Measurements from ENCODE around the gene HERC2. TPM values are rescaled to one million over a fixed set of nuclear protein-coding genes. Genes with fewer than 3 reads are reported as not detected.

HERC2 gene
- polyA plus RNA-seq, 2 donors: 19.4 to 28.2 TPM

GRCh38 chr15:28114721-28115622, 207.0 kb downstream of the HERC2 start:
- H3K4me3 ChIP-seq (ENCODE audit: low read depth in 1 of 2, low read length in 2 of 2): no peak overlapping the region
- no peaks in the 10 kb centered on the region for H3K4me1 ChIP-seq (ENCODE audit: control insufficient read depth in 2 of 2, insufficient read depth in 2 of 2, low read length in 1 of 2)
- H3K36me3 ChIP-seq (ENCODE audit: control insufficient read depth in 2 of 2, insufficient read depth in 2 of 2, low read length in 1 of 2): peaks cover 11 to 58% of the 10 kb centered on the region in 2 donors
- no peaks in the 10 kb centered on the region for H3K9me3 ChIP-seq (ENCODE audit: control insufficient read depth in 2 of 2, insufficient read depth in 1 of 2, low read depth in 1 of 2, low read length in 1 of 2)
- no peak overlapping the region for H3K27ac ChIP-seq (ENCODE audit: low read depth in 2 of 2, low read length in 1 of 2)
- no peaks in the 10 kb centered on the region for H3K27me3 ChIP-seq (ENCODE audit: control insufficient read depth in 1 of 2, insufficient read depth in 2 of 2, low read length in 2 of 2)
- WGBS, 2 donors: 91 to 94% methylated on average over 23 of the region's 23 CpGs

DNA sequence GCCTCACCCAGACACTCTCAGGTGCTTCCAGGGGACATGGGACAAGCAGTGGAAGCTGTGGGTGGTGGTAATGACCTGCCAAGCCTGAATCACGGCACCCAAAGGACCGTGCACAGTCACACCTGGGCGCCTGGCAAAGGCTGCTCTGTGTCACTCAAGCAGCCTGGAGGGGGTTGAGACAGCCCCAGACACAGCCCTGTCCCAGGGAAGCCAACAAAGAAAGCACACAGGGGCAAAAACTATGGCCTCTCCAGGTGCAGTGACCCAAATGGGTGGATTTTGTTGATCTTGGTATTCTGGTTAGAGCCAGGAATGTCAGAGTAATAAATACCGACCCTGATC, 207.9 kb downstream of the HERC2 start:
- H3K36me3 ChIP-seq (ENCODE audit: control insufficient read depth in 2 of 2, insufficient read depth in 2 of 2, low read length in 1 of 2): peaks cover 10 to 54% of the 10 kb centered on the region in 2 donors
- WGBS, 2 donors: 79 to 84% methylated on average over 4 of the region's 4 CpGs

GRCh38 chr15:28113394-28114113, 208.4 kb downstream of the HERC2 start:
- 94% methylated on average over 23 of the region's 23 CpGs for WGBS, 2 donors
- peaks cover 10 to 51% of the 10 kb centered on the region in 2 donors for H3K36me3 ChIP-seq (ENCODE audit: control insufficient read depth in 2 of 2, insufficient read depth in 2 of 2, low read length in 1 of 2)

More for the DNA sequence above, 207.9 kb downstream of the HERC2 start:
- Histone ChIP-seq H3K4me3 (ENCODE audit: low read depth in 1 of 2, low read length in 2 of 2) (no peak overlapping the region), H3K4me1 (ENCODE audit: control insufficient read depth in 2 of 2, insufficient read depth in 2 of 2, low read length in 1 of 2) (no peaks in the 10 kb centered on the region), H3K27me3 (ENCODE audit: control insufficient read depth in 1 of 2, insufficient read depth in 2 of 2, low read length in 2 of 2) (no peaks in the 10 kb centered on the region), H3K27ac (ENCODE audit: low read depth in 2 of 2, low read length in 1 of 2) (no peak overlapping the region), H3K9me3 (ENCODE audit: control insufficient read depth in 2 of 2, insufficient read depth in 1 of 2, low read depth in 1 of 2, low read length in 1 of 2) (no peaks in the 10 kb centered on the region)

DNA sequence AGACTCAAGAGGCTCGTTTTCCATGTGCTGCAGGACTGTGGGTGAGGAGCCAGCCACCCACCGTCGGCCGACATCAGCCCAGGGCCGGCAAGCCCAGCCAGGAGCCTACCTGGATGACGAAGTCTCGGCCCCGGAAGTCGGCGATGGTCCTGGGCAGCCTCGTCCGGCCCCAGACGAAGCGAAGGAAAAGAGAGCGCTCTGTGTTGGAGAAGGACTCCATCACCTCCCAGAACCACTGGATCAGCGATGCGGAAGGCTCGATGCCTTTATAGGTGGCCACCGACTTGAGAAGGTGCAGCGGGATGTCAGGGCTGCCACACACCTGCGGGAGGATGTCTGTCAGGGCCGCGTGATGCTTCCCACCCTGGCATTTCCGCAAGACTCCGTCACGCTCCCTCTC, 209.0 kb downstream of the HERC2 start:
- Histone ChIP-seq H3K9me3 (ENCODE audit: control insufficient read depth in 2 of 2, insufficient read depth in 1 of 2, low read depth in 1 of 2, low read length in 1 of 2) (no peaks in the 10 kb centered on the region), H3K36me3 (ENCODE audit: control insufficient read depth in 2 of 2, insufficient read depth in 2 of 2, low read length in 1 of 2) (peaks cover 10 to 48% of the 10 kb centered on the region in 2 donors), H3K4me3 (ENCODE audit: low read depth in 1 of 2, low read length in 2 of 2) (no peak overlapping the region), H3K27me3 (ENCODE audit: control insufficient read depth in 1 of 2, insufficient read depth in 2 of 2, low read length in 2 of 2) (no peaks in the 10 kb centered on the region), H3K4me1 (ENCODE audit: control insufficient read depth in 2 of 2, insufficient read depth in 2 of 2, low read length in 1 of 2) (no peaks in the 10 kb centered on the region), H3K27ac (ENCODE audit: low read depth in 2 of 2, low read length in 1 of 2) (no peak overlapping the region)
- WGBS, 2 donors: 95 to 98% methylated on average over 26 of the region's 26 CpGs

More at GRCh38 chr15:28113394-28114113, 208.4 kb downstream of the HERC2 start:
- H3K27me3 ChIP-seq (ENCODE audit: control insufficient read depth in 1 of 2, insufficient read depth in 2 of 2, low read length in 2 of 2): no peaks in the 10 kb centered on the region
- no peaks in the 10 kb centered on the region for H3K4me1 ChIP-seq (ENCODE audit: control insufficient read depth in 2 of 2, insufficient read depth in 2 of 2, low read length in 1 of 2)
- no peaks in the 10 kb centered on the region for H3K9me3 ChIP-seq (ENCODE audit: control insufficient read depth in 2 of 2, insufficient read depth in 1 of 2, low read depth in 1 of 2, low read length in 1 of 2)
- H3K27ac ChIP-seq (ENCODE audit: low read depth in 2 of 2, low read length in 1 of 2): no peak overlapping the region
- no peak overlapping the region for H3K4me3 ChIP-seq (ENCODE audit: low read depth in 1 of 2, low read length in 2 of 2)

- Histone ChIP-seq H3K27me3 (ENCODE audit: control insufficient read depth in 1 of 2, insufficient read depth in 2 of 2, low read length in 2 of 2) (no peaks in the 10 kb centered on the region), H3K4me1 (ENCODE audit: control insufficient read depth in 2 of 2, insufficient read depth in 2 of 2, low read length in 1 of 2) (peaks cover 3 to 6% of the 10 kb centered on the region in 2 donors), H3K36me3 (ENCODE audit: control insufficient read depth in 2 of 2, insufficient read depth in 2 of 2, low read length in 1 of 2) (peaks cover 10 to 43% of the 10 kb centered on the region in 2 donors), H3K4me3 (ENCODE audit: low read depth in 1 of 2, low read length in 2 of 2) (no peak overlapping the region), H3K9me3 (ENCODE audit: control insufficient read depth in 2 of 2, insufficient read depth in 1 of 2, low read depth in 1 of 2, low read length in 1 of 2) (no peaks in the 10 kb centered on the region), H3K27ac (ENCODE audit: low read depth in 2 of 2, low read length in 1 of 2) (no peak overlapping the region)
- 93 to 96% methylated on average over 20 of the region's 20 CpGs for WGBS, 2 donors
Measured at GRCh38 chr15:28112101-28112760, 209.7 kb downstream of the HERC2 start.

DNA sequence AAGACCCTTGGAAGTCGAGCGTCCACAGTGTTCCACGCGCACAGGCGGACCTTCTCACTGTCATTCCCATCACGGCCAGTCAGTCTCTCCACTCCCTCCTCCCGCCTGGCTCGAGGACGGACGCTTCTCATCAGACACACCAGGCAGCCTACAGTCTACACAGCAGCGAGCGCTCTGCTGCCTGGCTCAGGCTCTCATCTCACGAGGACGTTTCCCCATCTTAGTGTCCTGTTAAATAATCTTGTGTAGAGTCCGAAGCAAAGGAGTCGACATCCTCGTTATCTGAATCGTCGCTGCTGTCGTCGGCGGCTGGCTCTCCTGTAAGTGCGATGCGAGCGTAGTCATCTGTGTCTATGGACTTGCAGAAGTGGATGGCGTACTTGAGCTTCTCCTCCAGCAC, 210.4 kb downstream of the HERC2 start:
- 91 to 93% methylated on average over 26 of the region's 26 CpGs for WGBS, 2 donors
- Histone ChIP-seq H3K36me3 (ENCODE audit: control insufficient read depth in 2 of 2, insufficient read depth in 2 of 2, low read length in 1 of 2) (peaks cover 8 to 36% of the 10 kb centered on the region in 2 donors), H3K9me3 (ENCODE audit: control insufficient read depth in 2 of 2, insufficient read depth in 1 of 2, low read depth in 1 of 2, low read length in 1 of 2) (no peaks in the 10 kb centered on the region), H3K27me3 (ENCODE audit: control insufficient read depth in 1 of 2, insufficient read depth in 2 of 2, low read length in 2 of 2) (no peaks in the 10 kb centered on the region), H3K4me1 (ENCODE audit: control insufficient read depth in 2 of 2, insufficient read depth in 2 of 2, low read length in 1 of 2) (peaks cover 5 to 6% of the 10 kb centered on the region in 2 donors), H3K27ac (ENCODE audit: low read depth in 2 of 2, low read length in 1 of 2) (no peak overlapping the region), H3K4me3 (ENCODE audit: low read depth in 1 of 2, low read length in 2 of 2) (no peak overlapping the region)

- H3K27ac ChIP-seq (ENCODE audit: low read depth in 2 of 2, low read length in 1 of 2): no peak overlapping the region
- peaks cover 8 to 15% of the 10 kb centered on the region in 2 donors for H3K4me1 ChIP-seq (ENCODE audit: control insufficient read depth in 2 of 2, insufficient read depth in 2 of 2, low read length in 1 of 2)
- H3K36me3 ChIP-seq (ENCODE audit: control insufficient read depth in 2 of 2, insufficient read depth in 2 of 2, low read length in 1 of 2): peaks cover 7 to 31% of the 10 kb centered on the region in 2 donors
- H3K27me3 ChIP-seq (ENCODE audit: control insufficient read depth in 1 of 2, insufficient read depth in 2 of 2, low read length in 2 of 2): no peaks in the 10 kb centered on the region
- H3K9me3 ChIP-seq (ENCODE audit: control insufficient read depth in 2 of 2, insufficient read depth in 1 of 2, low read depth in 1 of 2, low read length in 1 of 2): no peaks in the 10 kb centered on the region
- 60 to 62% methylated on average over 7 of the region's 7 CpGs for WGBS, 2 donors
- H3K4me3 ChIP-seq (ENCODE audit: low read depth in 1 of 2, low read length in 2 of 2): no peak overlapping the region
Measured at GRCh38 chr15:28110481-28110881, 211.5 kb downstream of the HERC2 start.

- H3K27me3 ChIP-seq (ENCODE audit: control insufficient read depth in 1 of 2, insufficient read depth in 2 of 2, low read length in 2 of 2): no peaks in the 10 kb centered on the region
- H3K36me3 ChIP-seq (ENCODE audit: control insufficient read depth in 2 of 2, insufficient read depth in 2 of 2, low read length in 1 of 2): peaks cover 7 to 25% of the 10 kb centered on the region in 2 donors
- 81 to 83% methylated on average over 25 of the region's 25 CpGs for WGBS, 2 donors
- H3K4me1 ChIP-seq (ENCODE audit: control insufficient read depth in 2 of 2, insufficient read depth in 2 of 2, low read length in 1 of 2): peaks cover 8 to 15% of the 10 kb centered on the region in 2 donors
- H3K9me3 ChIP-seq (ENCODE audit: control insufficient read depth in 2 of 2, insufficient read depth in 1 of 2, low read depth in 1 of 2, low read length in 1 of 2): peaks cover 0 to 3% of the 10 kb centered on the region in 2 donors
- H3K27ac ChIP-seq (ENCODE audit: low read depth in 2 of 2, low read length in 1 of 2): no peak overlapping the region
- H3K4me3 ChIP-seq (ENCODE audit: low read depth in 1 of 2, low read length in 2 of 2): no peak overlapping the region
Measured at GRCh38 chr15:28109626-28110455, 212.1 kb downstream of the HERC2 start.

DNA sequence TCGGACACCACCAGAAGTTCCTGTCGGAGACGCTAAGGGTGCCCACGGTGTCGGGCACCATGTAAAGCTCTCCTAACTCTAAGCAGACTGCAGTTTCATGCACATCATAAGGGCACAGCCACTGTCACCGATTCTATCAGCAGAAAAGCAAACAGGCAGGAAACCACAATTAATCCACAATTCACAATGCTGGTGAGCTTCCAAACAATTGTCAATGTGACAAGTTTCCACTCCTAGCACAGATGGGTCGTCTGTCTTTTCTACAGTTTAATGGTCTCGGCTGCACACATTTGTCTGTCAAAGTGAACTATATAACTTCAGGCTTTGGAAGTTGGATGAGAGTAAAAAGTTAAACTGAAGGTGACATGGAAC, 214.1 kb downstream of the HERC2 start:
- Histone ChIP-seq H3K36me3 (ENCODE audit: control insufficient read depth in 2 of 2, insufficient read depth in 2 of 2, low read length in 1 of 2) (peaks cover 0 to 6% of the 10 kb centered on the region in 2 donors), H3K4me1 (ENCODE audit: control insufficient read depth in 2 of 2, insufficient read depth in 2 of 2, low read length in 1 of 2) (peaks cover 8 to 15% of the 10 kb centered on the region in 2 donors), H3K9me3 (ENCODE audit: control insufficient read depth in 2 of 2, insufficient read depth in 1 of 2, low read depth in 1 of 2, low read length in 1 of 2) (peaks cover 0 to 3% of the 10 kb centered on the region in 2 donors), H3K27me3 (ENCODE audit: control insufficient read depth in 1 of 2, insufficient read depth in 2 of 2, low read length in 2 of 2) (no peaks in the 10 kb centered on the region), H3K27ac (ENCODE audit: low read depth in 2 of 2, low read length in 1 of 2) (no peak overlapping the region), H3K4me3 (ENCODE audit: low read depth in 1 of 2, low read length in 2 of 2) (no peak overlapping the region)
- WGBS, 2 donors: 51 to 54% methylated on average over 8 of the region's 8 CpGs
